Transverse colon (tissue), 3 donors: Measurements from ENCODE around the gene VMO1.

Source experiments
- CTCF ChIP-seq, 5 experiments: fragments of 200-600 bp in 3 of 5; fragments of 450-650 bp in 2 of 5; sonication (generic) in 3 of 5; IDR thresholded peaks; 1 replicate in 2 of 5; 2 replicates in 3 of 5; pipeline ENCODE4 v1.5.1; 2016 to 2017; ENCODE audit warnings: antibody characterized with exemption in 5 of 5, inconsistent platforms in 3 of 5, mild to moderate bottlenecking in 2 of 5, moderate library complexity in 1 of 5
- EP300 ChIP-seq: sonication (generic); formaldehyde crosslinking; IDR thresholded peaks from one replicate; pipeline ENCODE4 v1.6.1; 2017; ENCODE audit warnings: antibody characterized with exemption, low read depth

- no peak for TF ChIP-seq CTCF (IDR thresholded peaks at IDR 0.05)
- TF ChIP-seq EP300, result no peak
Observed at GRCh38 chr17:4822835-4823234, 36.7 kb upstream of the VMO1 start.
